HepG2 (cell line): ENCODE results near the gene KLHDC4. TPM values are rescaled to one million over a fixed set of nuclear protein-coding genes. Genes with fewer than 3 reads are reported as not detected.

Experiments used
- ATAC-seq: fragments of 200-7000 bp; cut with Tn5 transposase; 3 replicates; pipeline ENCODE4 v1.9.1; 2020; ENCODE audit warnings: mild to moderate bottlenecking, moderate library complexity
- BruUV-seq: library from RNA; stranded (reverse); fragments of 400-500 nt; replicated peaks from 2 replicates; lab custom pipeline; 2021; lab: Mats Ljungman, UMichigan
- CTCF ChIA-PET: fragments of 300-600 bp; formaldehyde crosslinking; extraction: SDS; loops from one replicate; lab custom pipeline; 2021; ENCODE audit warnings: low total read pairs, inconsistent platforms, low intra/inter-chr PET ratio; lab: Yijun Ruan, JAX
- POLR2A ChIA-PET: fragments of 350-600 bp; sonication (Branson Sonifier 250); formaldehyde crosslinking; loops from one replicate; lab custom pipeline; 2020; ENCODE audit warnings: antibody characterized with exemption, inconsistent platforms; lab: Yijun Ruan, JAX
- DNase-seq: peaks from one replicate; pipeline ENCODE4 v3.0.0-alpha.2; 2015; ENCODE audit warnings: low spot score
- FAIRE-seq: peaks from 3 replicates; lab custom pipeline; 2011; peaks lifted over from hg19 to GRCh38; lab: Jason Lieb, UNC
- H2AFZ ChIP-seq: one replicate; pipeline ENCODE4 v1.6.1; 2011; ENCODE audit warnings: low read length, inconsistent platforms
- H3K27ac ChIP-seq: fragments of 300-600 bp; 3 replicates; pipeline ENCODE4 v1.8.0; 2011; ENCODE audit warnings: mixed run types, mild to moderate bottlenecking, mixed read lengths, low read length, inconsistent platforms; ENCODE audit not compliant: insufficient read depth; ENCODE audit errors: extremely low read length
- H3K27me3 ChIP-seq, 2 experiments: fragments of 200-600 bp in 1 of 2; 2 replicates in 1 of 2; 3 replicates in 1 of 2; pipeline versions ENCODE4 v1.6.0 to v1.8.0; 2011; ENCODE audit warnings: low read length in 2 of 2, mild to moderate bottlenecking in 2 of 2, moderate library complexity in 2 of 2, inconsistent platforms in 1 of 2; ENCODE audit not compliant: insufficient read depth in 2 of 2, control insufficient read depth in 1 of 2
- H3K36me3 ChIP-seq, 2 experiments: fragments of 200-600 bp in 1 of 2; replicated peaks in 1 of 2; 2 replicates in 1 of 2; 3 replicates in 1 of 2; pipeline versions ENCODE4 v1.5.1 to v1.8.0; 2011; ENCODE audit warnings: low read length in 2 of 2, inconsistent platforms in 1 of 2; ENCODE audit not compliant: insufficient read depth in 2 of 2, control insufficient read depth in 1 of 2
- H3K4me1 ChIP-seq: 2 replicates; pipeline ENCODE4 v1.5.1; 2012; ENCODE audit warnings: low read length, inconsistent platforms; ENCODE audit not compliant: insufficient read depth
- H3K4me2 ChIP-seq: 2 replicates; pipeline ENCODE4 v1.6.0; 2011; ENCODE audit warnings: low read depth, low read length, inconsistent platforms
- H3K4me3 ChIP-seq, 3 experiments: fragments of 200-600 bp in 1 of 3; sonication (generic), shearing (Covaris generic) in 1 of 3; replicated peaks in 1 of 3; 2 replicates each; pipeline ENCODE4 v1.5.1; 2011 to 2016; ENCODE audit warnings: low read length in 3 of 3, inconsistent platforms in 2 of 3, low read depth in 2 of 3, mild to moderate bottlenecking in 2 of 3, control low read depth in 1 of 3, mixed read lengths in 1 of 3; ENCODE audit not compliant: insufficient read depth in 1 of 3
- H3K79me2 ChIP-seq: one replicate; pipeline ENCODE4 v1.6.1; 2011; ENCODE audit warnings: low read length, inconsistent platforms; ENCODE audit not compliant: insufficient read depth
- H3K9ac ChIP-seq: 2 replicates; pipeline ENCODE4 v1.6.0; 2011; ENCODE audit warnings: mild to moderate bottlenecking, low read depth, low read length, inconsistent platforms; ENCODE audit not compliant: insufficient read depth
- H3K9me3 ChIP-seq: 2 replicates; pipeline ENCODE4 v1.5.1; 2012; ENCODE audit warnings: mild to moderate bottlenecking, low read length
- H4K20me1 ChIP-seq: 2 replicates; pipeline ENCODE4 v1.6.0; 2011; ENCODE audit warnings: inconsistent platforms, mild to moderate bottlenecking, low read length, moderate library complexity; ENCODE audit not compliant: insufficient read depth
- ZNF17 ChIP-seq: sonication (generic); formaldehyde crosslinking; IDR thresholded peaks from 2 replicates; pipeline ENCODE4 v1.5.0; 2020; ENCODE audit warnings: mild to moderate bottlenecking, missing genetic modification reagents
- ZNF333 ChIP-seq: sonication (generic); formaldehyde crosslinking; IDR thresholded peaks from 2 replicates; pipeline ENCODE4 v1.4.0; 2020; ENCODE audit warnings: mild to moderate bottlenecking, missing genetic modification reagents, borderline replicate concordance
- ZNF512B ChIP-seq: sonication (generic); formaldehyde crosslinking; IDR thresholded peaks from 2 replicates; pipeline ENCODE4 v1.5.1; 2020; ENCODE audit warnings: missing genetic modification reagents, mild to moderate bottlenecking, borderline replicate concordance
- ZNF704 ChIP-seq: sonication (generic); formaldehyde crosslinking; IDR thresholded peaks from 2 replicates; pipeline ENCODE4 v1.8.1; 2023; ENCODE audit warnings: mild to moderate bottlenecking, inconsistent platforms, moderate library complexity, missing genetic modification reagents, borderline replicate concordance
- WGBS: methylation state at CpG from one replicate; pipeline ENCODE4 v1.1.6; 2017; ENCODE audit warnings: low lambda C conversion rate; 5-methylcytosine and 5-hydroxymethylcytosine counted together
- in situ Hi-C: cut with HindIII; loops from 2 replicates; pipeline ENCODE4 v1.10.0; 2017; ENCODE audit warnings: low pct_unique_long_range_greater_than_20kb; ENCODE audit not compliant: extremely low pct_ligation_motif_present
- intact Hi-C: fragments of 100-400 bp; cut with micrococcal nuclease; formaldehyde crosslinking; loops from one replicate; pipeline ENCODE4 v1.10.0; 2022; ENCODE audit not compliant: unreplicated experiment
- polyA plus RNA-seq, 8 experiments: library from polyadenylated mRNA; depleted of rRNA in 3 of 8; stranded (reverse) in 7 of 8; unstranded in 1 of 8; fragments of >200 nt; fragmentation: Illumina TruSeq in 4 of 8; extraction: Trizol in 4 of 8; gene quantifications; 2 replicates each; pipeline versions ENCODE4 v1.2.1 to v1.2.3, GENCODE V29; 2011 to 2016; ENCODE audit warnings: low read depth in 4 of 8, missing spikeins in 1 of 8, mixed read lengths in 1 of 8; ENCODE audit not compliant: insufficient read depth in 1 of 8
- total RNA-seq, 5 experiments: library from RNA; depleted of rRNA; stranded (reverse); fragments of >200 nt; fragmentation: Illumina TruSeq; extraction: Trizol; gene quantifications; 2 replicates each; pipeline ENCODE4 v1.2.3, GENCODE V29; 2016; ENCODE audit warnings: low read depth in 1 of 5

The KLHDC4 gene
- total and polyA plus RNA-seq, 2 of the 13 experiments (the other 11 are each of a cell fraction or from before 2014, with no cell fraction given), result 18.7 to 31.8 TPM

GRCh38 chr16:87696726-87697125 is 69.1 kb downstream of the KLHDC4 start:
- intact Hi-C loops, result no loop called here
- 98% methylated on average over 18 of the region's 18 CpGs for WGBS

More at GRCh38 chr16:87696726-87697125, 69.1 kb downstream of the KLHDC4 start:
- in situ Hi-C loops, result no loop called here
- H2AFZ ChIP-seq, result no peak overlapping the region
- peaks cover 27 to 28% of the 10 kb centered on the region in 2 experiments for H3K36me3 ChIP-seq
- no peak for DNase-seq
- BruUV-seq, result no TSS peak
- no peak for FAIRE-seq
- H3K9ac ChIP-seq, result no peak overlapping the region
- H4K20me1 ChIP-seq, result no peaks in the 10 kb centered on the region; the same call in 1 of the 2 replicates
- TF ChIP-seq ZNF704 (CRISPR knock-in tag) (no peak), ZNF17 (CRISPR knock-in tag) (no peak), ZNF333 (CRISPR knock-in tag) (no peak), ZNF512B (no peak)
- CTCF ChIA-PET, result no interaction called here
- H3K9me3 ChIP-seq, result no peaks in the 10 kb centered on the region
- H3K4me3 ChIP-seq, result no peak overlapping the region
- H3K79me2 ChIP-seq, result no peaks in the 10 kb centered on the region
- H3K27me3 ChIP-seq, result peaks cover 0 to 8% of the 10 kb centered on the region in 2 experiments; a peak in 3 of 5 replicates
- H3K4me1 ChIP-seq, result no peaks in the 10 kb centered on the region
- POLR2A ChIA-PET, result no interaction called here
- no peak overlapping the region for H3K27ac ChIP-seq
- H3K4me2 ChIP-seq, result no peak overlapping the region
- ATAC-seq, result no peak
